Measurements from ENCODE around the gene SUPT6H. TPM values are rescaled to one million over a fixed set of nuclear protein-coding genes. Genes with fewer than 3 reads are reported as not detected.
A peak's percentile ranks its signal among the peaks of the same experiment; 100 is the strongest.

SUPT6H gene
- total RNA-seq, 3 donors from 2014 or later (not counting 1 experiment from before 2014, with no cell fraction given), result 170 to 184 (median 177) TPM

DNA sequence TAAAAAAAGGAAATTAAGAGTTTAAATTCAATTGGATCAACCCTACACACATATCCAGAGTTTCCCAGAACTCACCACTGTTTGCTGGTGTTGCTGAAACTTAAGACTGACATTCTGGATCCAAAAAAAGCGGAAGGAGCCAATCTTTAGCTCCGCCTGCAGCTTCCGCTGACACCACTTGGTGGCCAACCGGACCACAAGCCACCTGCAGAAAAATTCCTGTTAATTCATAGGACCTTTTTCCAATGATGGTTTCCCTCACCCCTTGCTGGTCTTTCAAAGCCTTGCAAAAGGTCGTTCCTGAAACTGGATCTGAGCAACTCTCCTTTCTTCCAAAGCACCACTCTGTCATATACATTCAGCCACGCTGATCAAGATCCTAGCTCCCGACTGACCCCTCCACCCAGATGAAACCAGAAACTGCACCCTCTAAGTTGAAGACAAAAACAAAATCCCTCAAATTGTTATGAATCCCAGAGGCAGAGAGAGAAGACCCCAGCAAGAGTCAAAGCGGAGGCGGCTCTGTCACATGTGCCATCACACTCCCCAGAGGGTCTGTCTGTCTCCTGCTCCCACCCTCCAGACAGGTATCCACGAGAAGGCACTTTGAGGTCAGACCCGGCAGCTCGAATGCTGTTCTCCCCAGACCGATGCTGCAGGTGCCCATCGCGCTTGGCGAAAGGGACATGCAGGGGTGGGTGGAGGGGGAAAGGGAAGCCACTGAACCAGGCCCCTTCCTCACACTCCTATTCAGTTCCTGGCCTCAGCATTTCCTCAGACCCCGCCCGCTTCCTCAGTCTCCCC is 17.8 kb upstream of the SUPT6H start:
- Mint-ChIP-seq H3K9me3 (no peaks in the 10 kb centered on the region), H3K4me3 (peak overlapping the region; percentile 98), H3K27me3 (ENCODE audit: low read depth in 2 of 2) (no peaks in the 10 kb centered on the region), H3K36me3 (peaks cover 9% of the 10 kb centered on the region), H3K4me1 (peaks cover 38 to 39% of the 10 kb centered on the region in 2 donors), H3K27ac (peak overlapping the region; percentile 92 to 98)
- DNase-seq, result peak; percentile 25 to 43
- peaks cover 39% of the 10 kb centered on the region for H3K36me3 ChIP-seq (ENCODE audit: control insufficient read depth, insufficient read depth, low read length)
- TF ChIP-seq, protein P1, sequence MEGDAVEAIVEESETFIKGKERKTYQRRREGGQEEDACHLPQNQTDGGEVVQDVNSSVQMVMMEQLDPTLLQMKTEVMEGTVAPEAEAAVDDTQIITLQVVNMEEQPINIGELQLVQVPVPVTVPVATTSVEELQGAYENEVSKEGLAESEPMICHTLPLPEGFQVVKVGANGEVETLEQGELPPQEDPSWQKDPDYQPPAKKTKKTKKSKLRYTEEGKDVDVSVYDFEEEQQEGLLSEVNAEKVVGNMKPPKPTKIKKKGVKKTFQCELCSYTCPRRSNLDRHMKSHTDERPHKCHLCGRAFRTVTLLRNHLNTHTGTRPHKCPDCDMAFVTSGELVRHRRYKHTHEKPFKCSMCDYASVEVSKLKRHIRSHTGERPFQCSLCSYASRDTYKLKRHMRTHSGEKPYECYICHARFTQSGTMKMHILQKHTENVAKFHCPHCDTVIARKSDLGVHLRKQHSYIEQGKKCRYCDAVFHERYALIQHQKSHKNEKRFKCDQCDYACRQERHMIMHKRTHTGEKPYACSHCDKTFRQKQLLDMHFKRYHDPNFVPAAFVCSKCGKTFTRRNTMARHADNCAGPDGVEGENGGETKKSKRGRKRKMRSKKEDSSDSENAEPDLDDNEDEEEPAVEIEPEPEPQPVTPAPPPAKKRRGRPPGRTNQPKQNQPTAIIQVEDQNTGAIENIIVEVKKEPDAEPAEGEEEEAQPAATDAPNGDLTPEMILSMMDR (IDR thresholded peaks at IDR 0.05), result peak; percentile 16
- H3K4me3 ChIP-seq (ENCODE audit: low read length), result peak overlapping the region; percentile 82
- no peak for ATAC-seq
- H3K27ac ChIP-seq (ENCODE audit: low read length), result peak overlapping the region; percentile 65
- WGBS (ENCODE audit: insufficient coverage), result 1% methylated on average over 18 of the region's 18 CpGs
- H3K27me3 ChIP-seq (ENCODE audit: control insufficient read depth, insufficient read depth, low read length), result no peaks in the 10 kb centered on the region
- no peaks in the 10 kb centered on the region for H3K9me3 ChIP-seq (ENCODE audit: control insufficient read depth, insufficient read depth, low read length)
- H3K4me1 ChIP-seq (ENCODE audit: control insufficient read depth, insufficient read depth, low read length), result peaks cover 36% of the 10 kb centered on the region
- intact Hi-C loops (cut with micrococcal nuclease), result loop anchor here (2.0 kb wide), 1 partner anchor 75 kb away; the partner anchor contains the start of gene RPL23A

DNA sequence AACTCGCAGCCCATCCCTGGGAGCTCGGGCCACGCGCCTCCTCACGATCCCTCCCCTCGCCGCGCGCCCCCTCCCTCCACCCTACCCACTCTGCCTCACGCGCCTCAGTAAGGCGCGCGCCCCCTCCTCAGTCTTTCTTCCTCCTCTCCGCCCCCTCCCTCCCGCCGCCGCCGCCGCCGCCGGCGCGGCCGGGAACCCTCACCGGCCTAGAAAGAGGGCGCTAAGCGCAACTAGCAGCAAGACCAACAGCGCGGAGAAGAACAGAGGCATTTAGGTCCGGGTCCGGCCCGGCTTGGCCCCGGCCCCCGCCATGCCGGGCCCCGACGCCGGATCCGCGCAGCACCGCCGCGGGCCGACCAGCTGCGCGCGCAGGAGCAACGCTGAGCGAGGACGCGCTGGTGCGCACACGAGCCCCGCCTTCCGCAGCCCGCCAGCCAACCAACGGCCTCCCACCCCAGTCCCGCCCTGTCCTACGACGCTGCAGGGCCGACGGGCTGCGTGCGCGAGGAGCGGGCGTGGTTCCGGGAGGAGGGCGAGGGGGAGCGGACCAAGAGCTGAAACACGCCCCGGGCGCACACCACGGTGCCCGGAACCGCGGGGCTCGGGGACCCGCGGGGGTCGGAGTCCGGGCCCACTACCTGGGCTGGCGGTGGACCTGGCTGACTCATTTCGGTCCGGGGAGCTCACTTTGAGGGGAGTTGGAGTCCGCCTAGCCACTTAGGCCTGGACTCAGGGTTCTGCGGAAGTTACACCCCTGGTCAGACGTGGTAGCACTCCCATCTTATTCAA is 17.0 kb upstream of the SUPT6H start, which contains the start of gene BLTP2:
BLTP2 (minus strand) TSS at position 372 of the 789 bp plus-strand sequence; CDS start at position 270, 102 bp downstream.
- ATAC-seq, result peak; percentile 96 to 100 (median 97)
- intact Hi-C loops (cut with micrococcal nuclease), result loop anchor here (2.0 to 5.0 kb wide), 2 partner anchors 74 to 257 kb away; partner anchors contain the start of genes DHRS13 and RPL23A
- Mint-ChIP-seq H3K4me1 (peaks cover 36 to 38% of the 10 kb centered on the region in 2 donors), H3K27ac (peak within 1 kb of the TSS; percentile 92 to 98), H3K9me3 (no peaks in the 10 kb centered on the region), H3K27me3 (ENCODE audit: low read depth in 2 of 2) (no peaks in the 10 kb centered on the region), H3K36me3 (peaks cover 4% of the 10 kb centered on the region), H3K4me3 (peak within 1 kb of the TSS; percentile 98)
- Histone ChIP-seq H3K36me3 (ENCODE audit: control insufficient read depth, insufficient read depth, low read length) (peaks cover 34% of the 10 kb centered on the region), H3K27me3 (ENCODE audit: control insufficient read depth, insufficient read depth, low read length) (no peaks in the 10 kb centered on the region), H3K4me3 (ENCODE audit: low read length) (peak within 1 kb of the TSS; percentile 82), H3K9me3 (ENCODE audit: control insufficient read depth, insufficient read depth, low read length) (no peaks in the 10 kb centered on the region), H3K27ac (ENCODE audit: low read length) (peak within 1 kb of the TSS; percentile 98), H3K4me1 (ENCODE audit: control insufficient read depth, insufficient read depth, low read length) (peaks cover 36% of the 10 kb centered on the region)
- TF ChIP-seq, protein P1 (IDR thresholded peaks at IDR 0.05), result no peak
- peak; percentile 90 to 98 for DNase-seq
- under 1% methylated on average over 86 of the region's 89 CpGs for WGBS (ENCODE audit: insufficient coverage)

DNA sequence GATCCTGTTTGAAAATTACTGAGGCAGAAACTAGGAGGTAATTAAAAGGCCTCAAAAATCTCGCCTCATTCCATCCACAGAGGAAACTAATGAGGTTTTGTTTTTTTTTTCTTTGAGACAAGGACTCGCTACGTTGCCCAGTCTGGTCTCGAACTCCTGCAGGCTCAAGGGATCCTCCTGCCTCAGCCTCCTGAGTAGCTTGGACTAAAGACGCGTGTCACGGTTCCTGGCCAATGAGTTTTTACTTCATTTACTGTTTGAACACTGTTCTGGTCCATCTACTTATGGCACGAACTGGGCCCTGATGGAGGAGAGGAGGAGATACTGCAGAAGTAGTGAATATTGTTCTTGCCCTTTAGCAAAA is 16.4 kb upstream of the SUPT6H start:
- H3K36me3 ChIP-seq (ENCODE audit: control insufficient read depth, insufficient read depth, low read length), result peaks cover 30% of the 10 kb centered on the region
- no peak for DNase-seq
- WGBS (ENCODE audit: insufficient coverage), result 29% methylated on average over 6 of the region's 8 CpGs

More for the DNA sequence above, 16.4 kb upstream of the SUPT6H start:
- Histone ChIP-seq H3K9me3 (ENCODE audit: control insufficient read depth, insufficient read depth, low read length) (no peaks in the 10 kb centered on the region), H3K4me3 (ENCODE audit: low read length) (peak overlapping the region; percentile 82), H3K4me1 (ENCODE audit: control insufficient read depth, insufficient read depth, low read length) (peaks cover 36% of the 10 kb centered on the region), H3K27me3 (ENCODE audit: control insufficient read depth, insufficient read depth, low read length) (no peaks in the 10 kb centered on the region), H3K27ac (ENCODE audit: low read length) (peak overlapping the region; percentile 98)
- Mint-ChIP-seq H3K27ac (peak overlapping the region; percentile 92 to 98), H3K9me3 (no peaks in the 10 kb centered on the region), H3K36me3 (peaks cover 1% of the 10 kb centered on the region), H3K27me3 (ENCODE audit: low read depth in 2 of 2) (no peaks in the 10 kb centered on the region), H3K4me3 (peak overlapping the region; percentile 98), H3K4me1 (peaks cover 36 to 38% of the 10 kb centered on the region in 2 donors)
- intact Hi-C loops (cut with micrococcal nuclease), result loop anchor here (2.0 to 5.0 kb wide), 2 partner anchors 73 to 257 kb away; partner anchors contain the start of genes DHRS13 and RPL23A
- TF ChIP-seq, protein P1 (IDR thresholded peaks at IDR 0.05), result no peak
- ATAC-seq, result no peak

Measured in natural killer cell (primary cell).